Neuronal stem cell (in vitro differentiated cells): Measurements from ENCODE around the gene RUFY4. TPM values are rescaled to one million over a fixed set of nuclear protein-coding genes. Genes with fewer than 3 reads are reported as not detected.
"Not testable (repeated sequence)": the region's sequence is repeated elsewhere in the genome, so short reads cannot be mapped to it uniquely, and the experiment has no call there.

Experiments
- DNase-seq: peaks from one replicate; pipeline ENCODE4 v3.0.0-alpha.2; 2013; ENCODE audit warnings: low spot score
- H2AFZ ChIP-seq: one replicate; pipeline ENCODE4 v1.6.1; 2013; ENCODE audit warnings: mild to moderate bottlenecking, low read length, inconsistent platforms
- H2AK5ac ChIP-seq: 2 replicates; pipeline ENCODE4 v1.6.1; 2013; ENCODE audit warnings: low read depth, mild to moderate bottlenecking, inconsistent platforms, low read length, moderate library complexity, mixed read lengths
- H2BK120ac ChIP-seq: 2 replicates; pipeline ENCODE4 v1.6.1; 2013; ENCODE audit warnings: low read depth, mild to moderate bottlenecking, inconsistent platforms, low read length, moderate library complexity, mixed read lengths
- H2BK12ac ChIP-seq: one replicate; pipeline ENCODE4 v1.6.1; 2013; ENCODE audit warnings: low read length, inconsistent platforms
- H2BK15ac ChIP-seq: 2 replicates; pipeline ENCODE4 v1.6.1; 2013; ENCODE audit warnings: mild to moderate bottlenecking, low read length, inconsistent platforms, mixed read lengths
- H2BK5ac ChIP-seq: one replicate; pipeline ENCODE4 v1.6.1; 2013; ENCODE audit warnings: inconsistent platforms, mild to moderate bottlenecking, low read length, moderate library complexity
- H3K14ac ChIP-seq: one replicate; pipeline ENCODE4 v1.6.1; 2013; ENCODE audit warnings: low read length, inconsistent platforms
- H3K18ac ChIP-seq: 2 replicates; pipeline ENCODE4 v1.6.1; 2013; ENCODE audit warnings: low read length, inconsistent platforms
- H3K23ac ChIP-seq: 2 replicates; pipeline ENCODE4 v1.6.1; 2013; ENCODE audit warnings: low read depth, mild to moderate bottlenecking, mixed read lengths, low read length, inconsistent platforms; ENCODE audit not compliant: poor library complexity
- H3K27ac ChIP-seq: replicated peaks from 3 replicates; pipeline ENCODE4 v1.5.1; 2013; ENCODE audit warnings: low read length, inconsistent platforms
- H3K27me3 ChIP-seq, 3 experiments: 2 replicates each; pipeline ENCODE4 v1.6.1; 2013; ENCODE audit warnings: low read length in 3 of 3, mild to moderate bottlenecking in 2 of 3, inconsistent platforms in 1 of 3, low read depth in 1 of 3, mixed read lengths in 1 of 3, moderate library complexity in 1 of 3; ENCODE audit not compliant: control insufficient read depth in 3 of 3, insufficient read depth in 3 of 3
- H3K36me3 ChIP-seq, 2 donors: replicated peaks in 1 of 2; 2 replicates each; pipeline ENCODE4 v1.6.1; 2013; ENCODE audit warnings: low read length in 2 of 2; ENCODE audit not compliant: control insufficient read depth in 2 of 2, insufficient read depth in 2 of 2
- H3K4ac ChIP-seq: 2 replicates; pipeline ENCODE4 v1.6.1; 2013; ENCODE audit warnings: inconsistent platforms, mild to moderate bottlenecking, low read length, moderate library complexity
- H3K4me1 ChIP-seq, 2 donors: 1 replicate in 1 of 2; 2 replicates in 1 of 2; pipeline ENCODE4 v1.6.1; 2013; ENCODE audit warnings: low read length in 2 of 2, low read depth in 1 of 2; ENCODE audit not compliant: control insufficient read depth in 2 of 2, insufficient read depth in 1 of 2
- H3K4me2 ChIP-seq: one replicate; pipeline ENCODE4 v1.6.1; 2013; ENCODE audit warnings: mild to moderate bottlenecking, low read length, inconsistent platforms; ENCODE audit not compliant: insufficient read depth, poor library complexity, severe bottlenecking
- H3K4me3 ChIP-seq, 2 donors: 2 replicates each; pipeline ENCODE4 v1.5.1; 2013; ENCODE audit warnings: low read length in 2 of 2, mild to moderate bottlenecking in 2 of 2, inconsistent platforms in 1 of 2, moderate library complexity in 1 of 2
- H3K79me1 ChIP-seq: one replicate; pipeline ENCODE4 v1.6.1; 2013; ENCODE audit warnings: low read depth, mild to moderate bottlenecking, inconsistent platforms, low read length, moderate library complexity
- H3K9ac ChIP-seq: one replicate; pipeline ENCODE4 v1.6.1; 2013; ENCODE audit warnings: mild to moderate bottlenecking, low read depth, low read length, inconsistent platforms; ENCODE audit not compliant: poor library complexity
- H3K9me3 ChIP-seq, 2 donors: replicated peaks in 1 of 2; 2 replicates each; pipeline versions ENCODE3 to v1.6.1; 2013; ENCODE audit warnings: low read length in 2 of 2, mild to moderate bottlenecking in 2 of 2, inconsistent platforms in 1 of 2, low read depth in 1 of 2, mixed read lengths in 1 of 2, moderate library complexity in 1 of 2; ENCODE audit not compliant: control insufficient read depth in 2 of 2, insufficient read depth in 1 of 2
- H4K8ac ChIP-seq: one replicate; pipeline ENCODE4 v1.6.1; 2013; ENCODE audit warnings: low read depth, mild to moderate bottlenecking, inconsistent platforms, low read length, moderate library complexity
- H4K91ac ChIP-seq: one replicate; pipeline ENCODE4 v1.6.1; 2013; ENCODE audit warnings: low read length, low read depth, mild to moderate bottlenecking, inconsistent platforms; ENCODE audit not compliant: poor library complexity
- whole genome bisulfite sequencing, 2 donors: extraction: QIAGEN DNeasy Blood & Tissue Kit; methylation state at CpG; one replicate each; pipeline ENCODE4 v1.1.7; 2013; ENCODE audit warnings: missing lambda C conversion rate in 2 of 2, mixed read lengths in 1 of 2; ENCODE audit not compliant: insufficient read length in 2 of 2, insufficient replicate concordance in 1 of 2; ENCODE audit errors: extremely low coverage in 2 of 2; 5-methylcytosine and 5-hydroxymethylcytosine counted together
- polyA plus RNA-seq, 2 experiments: library from polyadenylated mRNA; stranded (reverse); fragments of 200-250 nt; gene quantifications; one replicate each; pipeline ENCODE4 v1.2.3, GENCODE V29; 2013

RUFY4 gene
- not detected for polyA plus RNA-seq (2013, experiment 1 of 2)
- 0.08 TPM for polyA plus RNA-seq (2013, experiment 2 of 2)

DNA sequence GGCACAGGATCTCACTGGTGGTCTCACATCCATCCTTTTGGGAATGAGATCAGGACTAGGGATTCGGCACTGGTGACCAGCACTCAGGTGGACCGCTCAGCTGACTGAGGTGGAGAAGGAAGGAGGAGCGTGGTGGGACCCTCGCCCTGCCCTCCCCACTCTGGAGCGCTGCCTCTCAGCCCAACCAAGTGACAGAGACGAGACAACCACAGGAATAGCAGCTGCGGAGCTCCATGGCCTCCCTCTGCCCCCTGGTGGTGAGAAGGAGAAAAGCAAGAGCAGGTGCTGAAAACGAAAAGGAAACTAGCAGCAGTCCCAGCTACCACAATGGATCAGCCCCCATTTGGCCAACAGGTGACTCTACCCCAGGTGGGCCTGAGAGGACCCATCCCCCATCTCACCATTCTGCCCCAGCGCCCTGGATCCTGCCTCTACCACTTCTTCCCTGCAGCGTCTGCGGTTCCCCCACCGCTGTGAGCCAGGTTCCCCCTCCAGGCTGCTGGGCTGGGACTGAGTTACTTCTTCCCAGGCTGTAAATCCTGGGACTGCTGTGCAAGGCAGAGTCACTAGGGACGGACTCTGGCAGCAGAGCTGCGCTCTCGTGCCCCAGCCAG lies at the start of gene RUFY4:
RUFY4 (plus strand) TSS at position 533 of the 614 bp plus-strand sequence. CDS start 1,353 bp downstream, outside the sequence.
- not testable (repeated sequence) for H3K9me3 ChIP-seq, H3K27ac ChIP-seq, H2AK5ac ChIP-seq, H2BK120ac ChIP-seq, H4K8ac ChIP-seq, H3K23ac ChIP-seq, H3K36me3 ChIP-seq, H3K4me3 ChIP-seq, H2BK15ac ChIP-seq, H2AFZ ChIP-seq, H3K14ac ChIP-seq, H4K91ac ChIP-seq, H3K4me1 ChIP-seq, H3K9ac ChIP-seq, H2BK12ac ChIP-seq, H3K4ac ChIP-seq, H3K79me1 ChIP-seq, H3K4me2 ChIP-seq, H2BK5ac ChIP-seq
- peak; percentile 69 for DNase-seq
- Histone ChIP-seq H3K27me3 (peaks cover 0 to 25% (median 7%) of the 10 kb centered on the region in 3 experiments), H3K18ac (peak within 1 kb of the TSS; percentile 36)
- no CpG with 5 or more reads among the region's 15 CpGs for WGBS, 2 donors

DNA sequence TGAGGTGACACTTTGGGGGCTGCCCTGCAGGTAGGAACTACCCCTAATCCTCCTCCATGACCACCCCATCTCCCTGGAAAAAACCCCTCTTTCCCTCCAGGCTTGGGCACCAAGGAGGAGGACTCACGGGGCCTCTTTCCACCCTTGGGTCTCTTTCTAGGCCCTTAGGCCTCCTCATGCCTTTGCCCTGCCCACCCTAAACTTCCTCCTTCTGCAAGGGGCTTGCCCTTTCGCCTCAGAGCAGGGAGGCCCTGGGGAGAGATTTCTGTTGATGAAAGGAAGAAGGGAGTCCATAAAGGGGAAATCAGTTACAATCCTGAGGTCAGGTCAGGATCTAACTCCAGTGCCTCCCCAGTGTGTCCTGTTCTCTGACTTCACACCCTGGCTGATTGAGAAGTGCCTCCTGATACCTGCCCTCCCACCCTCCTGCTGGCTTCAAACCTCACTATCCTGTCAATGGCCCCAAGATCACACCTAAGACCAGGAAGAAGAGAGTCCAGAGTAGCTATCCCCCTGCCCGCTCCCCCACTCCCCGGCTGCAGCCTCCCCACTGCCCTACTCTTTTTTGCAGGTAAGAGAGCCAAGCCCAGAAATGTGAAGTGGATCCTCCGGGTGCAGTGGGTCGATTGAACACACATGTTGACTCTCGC lies 49.5 kb upstream of the RUFY4 start:
- Histone ChIP-seq H3K14ac (no peak overlapping the region), H3K27me3 (peaks cover 0 to 21% (median 0%) of the 10 kb centered on the region in 3 experiments), H3K79me1 (no peaks in the 10 kb centered on the region), H2AK5ac (no peak overlapping the region), H3K4me2 (no peak overlapping the region), H3K36me3 (no peaks in the 10 kb centered on the region), H3K4ac (no peak overlapping the region), H3K23ac (no peak overlapping the region), H3K4me1 (peaks cover 9 to 32% of the 10 kb centered on the region in 2 donors), H4K91ac (no peak overlapping the region), H3K27ac (no peak overlapping the region), H4K8ac (no peak overlapping the region), H3K9me3 (no peaks in the 10 kb centered on the region), H2BK12ac (no peak overlapping the region), H3K4me3 (no peak overlapping the region), H2BK15ac (no peak overlapping the region), H3K18ac (no peak overlapping the region), H2AFZ (no peak overlapping the region), H3K9ac (no peak overlapping the region), H2BK5ac (no peak overlapping the region), H2BK120ac (no peak overlapping the region)
- WGBS, 2 donors: no CpG with 5 or more reads among the region's 7 CpGs
- no peak for DNase-seq

DNA sequence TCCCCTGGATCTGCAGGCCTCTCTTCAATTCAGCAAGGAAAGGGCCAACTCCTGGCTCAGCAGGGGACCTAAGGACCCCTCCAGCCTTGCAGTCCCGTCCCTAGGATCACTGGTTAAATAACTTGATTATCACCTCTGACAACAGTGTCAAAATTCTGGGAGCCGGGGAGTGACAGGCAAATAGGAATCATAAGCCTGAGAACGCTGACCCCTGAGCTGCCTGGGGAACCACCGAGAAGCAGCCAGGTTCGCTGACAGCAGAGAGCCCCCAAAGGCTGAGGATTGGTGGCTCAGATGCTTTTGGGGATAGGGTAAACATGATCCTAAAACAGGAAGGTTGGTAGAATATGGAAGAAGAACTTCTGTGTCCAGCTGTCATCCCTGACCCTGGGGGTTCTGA lies 48.8 kb upstream of the RUFY4 start:
- no peak for DNase-seq
- H3K27me3 ChIP-seq: peaks cover 0 to 21% (median 0%) of the 10 kb centered on the region in 3 experiments
- H3K18ac ChIP-seq: no peak overlapping the region
- no peaks in the 10 kb centered on the region for H3K9me3 ChIP-seq
- peaks cover 9 to 28% of the 10 kb centered on the region in 2 donors for H3K4me1 ChIP-seq
- H2BK15ac ChIP-seq: no peak overlapping the region
- no peak overlapping the region for H3K4me2 ChIP-seq
- H3K9ac ChIP-seq: no peak overlapping the region
- H2BK12ac ChIP-seq: no peak overlapping the region
- no peak overlapping the region for H2BK120ac ChIP-seq
- no peak overlapping the region for H3K23ac ChIP-seq
- no peaks in the 10 kb centered on the region for H3K79me1 ChIP-seq
- H2AK5ac ChIP-seq: peak overlapping the region; percentile 44
- no peak overlapping the region for H4K91ac ChIP-seq
- H3K27ac ChIP-seq: no peak overlapping the region
- no peak overlapping the region for H3K4me3 ChIP-seq
- WGBS, 2 donors: no CpG with 5 or more reads among the region's 5 CpGs
- no peak overlapping the region for H3K4ac ChIP-seq
- no peak overlapping the region for H3K14ac ChIP-seq
- H2BK5ac ChIP-seq: no peak overlapping the region
- H4K8ac ChIP-seq: no peak overlapping the region
- no peaks in the 10 kb centered on the region for H3K36me3 ChIP-seq
- H2AFZ ChIP-seq: no peak overlapping the region

DNA sequence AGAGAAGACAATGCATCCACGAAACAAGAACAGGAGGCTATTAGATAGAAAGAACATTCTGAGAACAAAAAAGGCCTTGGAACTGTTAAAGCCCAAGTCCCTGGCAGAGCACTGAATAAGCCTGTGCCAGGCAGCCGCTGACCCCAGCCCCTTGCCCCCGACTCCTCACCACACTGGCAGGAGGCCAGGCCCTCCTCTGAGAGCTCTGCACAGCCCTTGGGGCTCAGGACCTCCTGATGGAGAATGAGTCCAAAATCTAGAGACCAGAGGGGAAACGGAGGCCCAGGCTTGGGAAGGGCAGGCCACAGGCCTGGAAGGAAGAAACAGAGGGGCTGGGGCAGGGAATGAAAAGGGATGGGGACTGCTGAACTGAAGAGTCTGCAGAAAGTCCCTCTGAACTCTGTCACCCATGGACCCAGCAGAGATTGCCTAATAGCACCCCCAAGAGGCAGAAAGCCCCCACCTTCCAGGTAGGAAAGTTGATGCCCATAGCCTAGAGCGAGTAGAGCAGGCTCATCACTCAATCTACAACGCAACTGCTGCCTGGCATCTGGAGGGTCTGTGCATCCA lies 48.0 kb upstream of the RUFY4 start:
- H3K4me2 ChIP-seq: no peak overlapping the region
- H2BK5ac ChIP-seq: no peak overlapping the region
- WGBS, 2 donors: no CpG with 5 or more reads among the region's 6 CpGs
- no peak overlapping the region for H2BK120ac ChIP-seq
- no peak overlapping the region for H4K91ac ChIP-seq
- H4K8ac ChIP-seq: no peak overlapping the region
- no peak overlapping the region for H3K14ac ChIP-seq
- peak overlapping the region; percentile 76 for H3K18ac ChIP-seq
- H2AFZ ChIP-seq: no peak overlapping the region
- no peaks in the 10 kb centered on the region for H3K79me1 ChIP-seq
- H3K23ac ChIP-seq: no peak overlapping the region
- peaks cover 7 to 31% of the 10 kb centered on the region in 2 donors for H3K4me1 ChIP-seq
- H2BK15ac ChIP-seq: no peak overlapping the region
- H2BK12ac ChIP-seq: peak overlapping the region; percentile 48
- no peak overlapping the region for H3K4ac ChIP-seq
- DNase-seq: no peak
- H2AK5ac ChIP-seq: peak overlapping the region; percentile 27
- no peaks in the 10 kb centered on the region for H3K36me3 ChIP-seq
- no peak overlapping the region for H3K9ac ChIP-seq
- H3K27me3 ChIP-seq: peaks cover 0 to 25% (median 0%) of the 10 kb centered on the region in 3 experiments
- no peak overlapping the region for H3K27ac ChIP-seq
- no peaks in the 10 kb centered on the region for H3K9me3 ChIP-seq
- no peak overlapping the region for H3K4me3 ChIP-seq
